HCT116 (cell line): ENCODE results near the gene PITPNC1. TPM values are rescaled to one million over a fixed set of nuclear protein-coding genes. Genes with fewer than 3 reads are reported as not detected.
A peak's percentile ranks its signal among the peaks of the same experiment; 100 is the strongest.

Experiments
- ATAC-seq: fragments of 200-7000 bp; cut with Tn5 transposase; 2 replicates; pipeline ENCODE4 v1.9.1; 2020; ENCODE audit warnings: mild to moderate bottlenecking, moderate library complexity
- Bru-seq: library from RNA; stranded (reverse); fragments of 400-500 nt; gene quantifications from one replicate; lab custom pipeline; 2021; lab: Mats Ljungman, UMichigan
- BruChase-seq, 2 experiments: library from RNA; stranded (reverse); fragments of 400-500 nt; gene quantifications; one replicate each; lab custom pipeline; 2021; lab: Mats Ljungman, UMichigan
- BruUV-seq: library from RNA; stranded (reverse); fragments of 400-500 nt; replicated peaks from 2 replicates; lab custom pipeline; 2021; lab: Mats Ljungman, UMichigan
- CTCF ChIA-PET: fragments of 300-600 bp; sonication (Branson Sonifier 250); formaldehyde crosslinking; loops from one replicate; lab custom pipeline; 2021; ENCODE audit warnings: antibody characterized with exemption; lab: Charles Lee
- POLR2A ChIA-PET: fragments of 300-600, 350-600 bp; sonication (Branson Sonifier 250); formaldehyde crosslinking; loops from one replicate; lab custom pipeline; 2021; ENCODE audit warnings: antibody characterized with exemption; lab: Charles Lee
- RAD21 ChIA-PET, 2 experiments: fragments of 300-600 bp; sonication (Branson Sonifier 250); formaldehyde crosslinking; loops; one replicate each; lab custom pipeline; 2023; ENCODE audit warnings: low total read pairs in 2 of 2; ENCODE audit not compliant: uncharacterized antibody in 2 of 2, unreplicated experiment in 2 of 2, low non-redundant PET in 1 of 2; lab: Charles Lee
- DNase-seq: peaks from one replicate; pipeline ENCODE4 v3.0.0-alpha.2; 2010; ENCODE audit warnings: low read depth, low spot score
- H2AFZ ChIP-seq: fragments of 200-600 bp; shearing (Covaris generic), sonication (generic); 2 replicates; pipeline ENCODE4 v1.6.1; 2017; ENCODE audit warnings: low read depth, mixed run types, mixed read lengths, antibody characterized with exemption, low read length; ENCODE audit not compliant: poor library complexity, severe bottlenecking
- H3K27ac ChIP-seq: 2 replicates; pipeline ENCODE4 v1.5.1; 2012; ENCODE audit warnings: low read depth, low read length
- H3K27me3 ChIP-seq: fragments of 200-600 bp; sonication (generic); 2 replicates; pipeline ENCODE4 v1.6.1; 2016; ENCODE audit warnings: mixed run types, low read length, mixed read lengths; ENCODE audit not compliant: insufficient read depth
- H3K36me3 ChIP-seq, 2 experiments: fragments of 200-500 bp in 1 of 2; fragments of 200-600 bp in 1 of 2; sonication (Bioruptor generic) in 1 of 2; sonication (generic) in 1 of 2; 2 replicates each; pipeline versions ENCODE4 v1.5.1 to v1.6.1; 2014 to 2016; ENCODE audit warnings: low read length in 2 of 2, inconsistent platforms in 1 of 2, mixed read lengths in 1 of 2, mixed run types in 1 of 2; ENCODE audit not compliant: insufficient read depth in 2 of 2, control insufficient read depth in 1 of 2
- H3K4me1 ChIP-seq, 2 experiments: fragments of 200-600 bp in 1 of 2; sonication (generic) in 1 of 2; 2 replicates each; pipeline versions ENCODE4 v1.5.1 to v1.6.1; 2012 to 2017; ENCODE audit warnings: low read length in 2 of 2, inconsistent platforms in 1 of 2, mild to moderate bottlenecking in 1 of 2, mixed read lengths in 1 of 2, mixed run types in 1 of 2, moderate library complexity in 1 of 2; ENCODE audit not compliant: insufficient read depth in 2 of 2, control insufficient read depth in 1 of 2
- H3K4me2 ChIP-seq: fragments of 200-600 bp; sonication (generic); 2 replicates; pipeline ENCODE4 v1.6.1; 2017; ENCODE audit warnings: mixed run types, low read length, mixed read lengths
- H3K4me3 ChIP-seq, 2 experiments: fragments of 200-600 bp in 1 of 2; sonication (generic) in 1 of 2; replicated peaks in 1 of 2; 2 replicates each; pipeline ENCODE4 v1.5.1; 2011 to 2016; ENCODE audit warnings: low read length in 2 of 2, control low read depth in 1 of 2, low read depth in 1 of 2, mild to moderate bottlenecking in 1 of 2, mixed read lengths in 1 of 2, mixed run types in 1 of 2
- H3K79me2 ChIP-seq: fragments of 200-600 bp; sonication (generic); 2 replicates; pipeline ENCODE4 v1.6.1; 2017; ENCODE audit warnings: mild to moderate bottlenecking, mixed run types, low read length, moderate library complexity, mixed read lengths; ENCODE audit not compliant: insufficient read depth
- H3K9ac ChIP-seq: fragments of 200-600 bp; sonication (generic); 2 replicates; pipeline ENCODE4 v1.6.1; 2016; ENCODE audit warnings: low read length, mixed read lengths
- H3K9me2 ChIP-seq: fragments of 200-600 bp; sonication (generic), shearing (Covaris generic); 2 replicates; pipeline ENCODE4 v1.6.1; 2017; ENCODE audit warnings: mixed run types, mild to moderate bottlenecking, moderate library complexity; ENCODE audit not compliant: insufficient read depth
- H3K9me3 ChIP-seq, 2 experiments: fragments of 200-500 bp in 1 of 2; fragments of 200-600 bp in 1 of 2; sonication (Bioruptor generic) in 1 of 2; sonication (generic) in 1 of 2; 2 replicates each; pipeline ENCODE4 v1.6.1; 2014 to 2017; ENCODE audit warnings: low read length in 2 of 2, mixed read lengths in 2 of 2, inconsistent platforms in 1 of 2, low read depth in 1 of 2, mild to moderate bottlenecking in 1 of 2, mixed run types in 1 of 2, moderate library complexity in 1 of 2; ENCODE audit not compliant: control insufficient read depth in 1 of 2, insufficient read depth in 1 of 2
- H4K20me1 ChIP-seq: fragments of 200-600 bp; sonication (generic), shearing (Covaris generic); 2 replicates; pipeline ENCODE4 v1.6.1; 2017; ENCODE audit warnings: mixed run types, mild to moderate bottlenecking, moderate library complexity; ENCODE audit not compliant: insufficient read depth
- CEBPB ChIP-seq: IDR thresholded peaks from 2 replicates; pipeline ENCODE4 v1.6.1; 2012; ENCODE audit warnings: low read depth
- FOSL1 ChIP-seq: IDR thresholded peaks from 2 replicates; pipeline ENCODE4 v1.6.1; 2012; ENCODE audit warnings: low read depth
- JUND ChIP-seq: IDR thresholded peaks from 2 replicates; pipeline ENCODE4 v1.6.1; 2012
- POLR2A ChIP-seq: IDR thresholded peaks from 2 replicates; pipeline ENCODE4 v1.7.0; 2011; ENCODE audit warnings: borderline replicate concordance; ENCODE audit not compliant: insufficient read depth, insufficient read length; ENCODE audit errors: extremely low read depth
- POLR2AphosphoS5 ChIP-seq: IDR thresholded peaks from 2 replicates; pipeline ENCODE4 v1.6.1; 2011; ENCODE audit warnings: mild to moderate bottlenecking, low read depth, low read length, moderate library complexity
- RAD21 ChIP-seq: IDR thresholded peaks from 2 replicates; pipeline ENCODE4 v1.6.1; 2012; ENCODE audit warnings: low read depth, mild to moderate bottlenecking
- SIN3A ChIP-seq: IDR thresholded peaks from 2 replicates; pipeline ENCODE4 v1.6.1; 2012; ENCODE audit warnings: low read depth
- SP1 ChIP-seq: IDR thresholded peaks from 2 replicates; pipeline ENCODE4 v1.6.1; 2012; ENCODE audit warnings: low read depth
- YY1 ChIP-seq: IDR thresholded peaks from 2 replicates; pipeline ENCODE4 v1.6.1; 2011; ENCODE audit warnings: low read length, low read depth, moderate library complexity, mild to moderate bottlenecking; ENCODE audit not compliant: insufficient replicate concordance; ENCODE audit errors: extremely low read depth
- ZFX ChIP-seq: fragments of 450-650 bp; IDR thresholded peaks from 2 replicates; pipeline ENCODE4 v1.6.1; 2017
- intact Hi-C: fragments of 100-400 bp; cut with micrococcal nuclease; formaldehyde crosslinking; loops from 2 replicates; pipeline ENCODE4 v1.10.0; 2022
- long read RNA-seq: library from polyadenylated mRNA; unstranded; transcript quantifications from one replicate; pipeline ENCODE4 v2.0.0, GENCODE V29; 2021; ENCODE audit not compliant: unreplicated experiment
- polyA plus RNA-seq: library from polyadenylated mRNA; unstranded; fragments of >200 nt; gene quantifications from 2 replicates; pipeline ENCODE4 v1.2.1, GENCODE V29; 2012; ENCODE audit warnings: missing spikeins
- total RNA-seq: library from RNA; stranded (reverse); gene quantifications from one replicate; pipeline ENCODE4 v1.2.1, GENCODE V29; 2021; ENCODE audit not compliant: unreplicated experiment
- TF ChIP-seq, protein P1 (sequence below): IDR thresholded peaks from 2 replicates; pipeline ENCODE4 v1.6.1; 2012; ENCODE audit warnings: low read depth
- TF ChIP-seq, protein P2 (sequence below): IDR thresholded peaks from 2 replicates; pipeline ENCODE4 v1.6.1; 2012

Gene PITPNC1
- 41.9 TPM for total RNA-seq
- polyA plus RNA-seq, result 41.1 and 57.8 TPM in 2 replicates
- percentile 85 among the genes with signal in this experiment for Bru-seq, nascent RNA
- percentile 70 among the genes with signal in this experiment for BruChase-seq, experiment 1, labeled RNA remaining after a 6-hour chase
- BruChase-seq, experiment 2, labeled RNA remaining after a 2-hour chase, result percentile 63 among the genes with signal in this experiment
- long read RNA-seq, partial matches to known transcripts, result 9 of 108 reads
- long read RNA-seq, other reads (novel, unspliced or antisense), result 99 of 108 reads

DNA sequence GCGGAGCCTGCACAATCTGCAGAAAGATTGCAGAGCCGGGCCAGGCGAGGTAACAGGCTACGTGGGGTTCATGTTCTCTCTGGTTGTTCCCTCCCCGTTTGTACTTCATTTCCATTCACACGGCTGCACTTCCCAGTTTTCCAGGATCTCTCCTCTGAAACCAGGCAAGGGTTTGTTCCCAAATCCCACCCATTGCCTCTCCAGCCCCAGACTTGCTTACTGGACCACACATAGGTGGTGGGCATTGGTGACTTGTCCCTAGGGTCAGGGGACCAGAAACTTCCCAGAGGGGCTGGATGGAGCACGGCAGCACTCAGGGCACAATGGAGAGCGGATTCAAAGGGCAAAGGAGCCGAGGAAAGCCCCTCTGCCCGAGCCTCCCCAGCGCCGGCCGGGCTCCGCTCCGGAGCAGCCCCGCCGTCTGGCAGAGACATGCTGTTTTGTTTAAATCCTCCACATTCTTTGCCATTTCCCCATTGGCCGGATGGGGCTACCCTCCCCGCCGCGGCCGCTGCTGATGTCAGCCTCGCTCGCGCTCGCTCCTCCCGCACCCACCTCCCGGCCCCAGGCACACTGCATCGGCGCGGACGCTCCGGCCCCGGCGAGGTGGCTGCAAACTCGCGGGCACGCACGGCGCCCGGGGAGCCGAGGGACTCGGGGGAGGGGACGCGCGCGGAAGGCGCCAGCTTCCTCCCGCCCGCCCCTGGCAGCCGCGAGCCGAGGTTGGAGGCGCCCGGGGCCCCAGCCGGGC is at the start of gene PITPNC1:
PITPNC1 (plus strand) TSS at position 545 of the 751 bp plus-strand sequence.
- Histone ChIP-seq H3K27ac (peak within 1 kb of the TSS; percentile 73), H2AFZ (peak within 1 kb of the TSS; percentile 59), H3K36me3 (no peaks in the 10 kb centered on the region), H3K27me3 (no peaks in the 10 kb centered on the region), H3K9me2 (no peaks in the 10 kb centered on the region), H4K20me1 (no peaks in the 10 kb centered on the region), H3K9me3 (no peaks in the 10 kb centered on the region), H3K4me1 (peaks cover 26 to 49% of the 10 kb centered on the region in 2 experiments), H3K4me3 (peak within 1 kb of the TSS; percentile 66 to 89), H3K79me2 (peaks cover 21% of the 10 kb centered on the region; the same call in 1 of the 2 replicates), H3K4me2 (peak within 1 kb of the TSS; percentile 97), H3K9ac (peak within 1 kb of the TSS; percentile 86)
- ChIA-PET RAD21 (interaction anchor here in 1 of 2 experiments (0.5 kb wide), 1 partner anchor 64 kb away, joined by 7 read pairs; no protein-coding TSS in a partner anchor), CTCF (interaction anchor here (1.0 to 4.7 kb wide), 7 partner anchors 17 to 313 kb away, joined by 4 to 41 read pairs (median 15); no protein-coding TSS in a partner anchor), POLR2A (interaction anchor here (0.9 to 1.9 kb wide), 2 partner anchors 12 to 93 kb away, joined by 3 to 6 read pairs; partner anchors contain the start of gene PSMD12)
- BruUV-seq, result no TSS peak
- ATAC-seq (peak; percentile 67), DNase-seq (peak; percentile 68)
- intact Hi-C loops, result loop anchor here (5.0 kb wide), 2 partner anchors 45 to 450 kb away; partner anchors contain the start of gene BPTF
- TF ChIP-seq POLR2AphosphoS5, result peak; percentile 83
- peak; percentile 91 for TF ChIP-seq SIN3A
- 0 out of 2 replicates have a peak, but pooled peaks have one; percentile 4 for TF ChIP-seq ZFX
- no peak for TF ChIP-seq CEBPB
- peak; percentile 29 for TF ChIP-seq YY1
- TF ChIP-seq FOSL1, result no peak
- TF ChIP-seq, protein P1, sequence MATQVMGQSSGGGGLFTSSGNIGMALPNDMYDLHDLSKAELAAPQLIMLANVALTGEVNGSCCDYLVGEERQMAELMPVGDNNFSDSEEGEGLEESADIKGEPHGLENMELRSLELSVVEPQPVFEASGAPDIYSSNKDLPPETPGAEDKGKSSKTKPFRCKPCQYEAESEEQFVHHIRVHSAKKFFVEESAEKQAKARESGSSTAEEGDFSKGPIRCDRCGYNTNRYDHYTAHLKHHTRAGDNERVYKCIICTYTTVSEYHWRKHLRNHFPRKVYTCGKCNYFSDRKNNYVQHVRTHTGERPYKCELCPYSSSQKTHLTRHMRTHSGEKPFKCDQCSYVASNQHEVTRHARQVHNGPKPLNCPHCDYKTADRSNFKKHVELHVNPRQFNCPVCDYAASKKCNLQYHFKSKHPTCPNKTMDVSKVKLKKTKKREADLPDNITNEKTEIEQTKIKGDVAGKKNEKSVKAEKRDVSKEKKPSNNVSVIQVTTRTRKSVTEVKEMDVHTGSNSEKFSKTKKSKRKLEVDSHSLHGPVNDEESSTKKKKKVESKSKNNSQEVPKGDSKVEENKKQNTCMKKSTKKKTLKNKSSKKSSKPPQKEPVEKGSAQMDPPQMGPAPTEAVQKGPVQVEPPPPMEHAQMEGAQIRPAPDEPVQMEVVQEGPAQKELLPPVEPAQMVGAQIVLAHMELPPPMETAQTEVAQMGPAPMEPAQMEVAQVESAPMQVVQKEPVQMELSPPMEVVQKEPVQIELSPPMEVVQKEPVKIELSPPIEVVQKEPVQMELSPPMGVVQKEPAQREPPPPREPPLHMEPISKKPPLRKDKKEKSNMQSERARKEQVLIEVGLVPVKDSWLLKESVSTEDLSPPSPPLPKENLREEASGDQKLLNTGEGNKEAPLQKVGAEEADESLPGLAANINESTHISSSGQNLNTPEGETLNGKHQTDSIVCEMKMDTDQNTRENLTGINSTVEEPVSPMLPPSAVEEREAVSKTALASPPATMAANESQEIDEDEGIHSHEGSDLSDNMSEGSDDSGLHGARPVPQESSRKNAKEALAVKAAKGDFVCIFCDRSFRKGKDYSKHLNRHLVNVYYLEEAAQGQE, result no peak
- TF ChIP-seq RAD21, result no peak
- no peak for TF ChIP-seq JUND
- TF ChIP-seq SP1, result no peak; the same call in 1 of the 2 replicates
- peak; percentile 55 for TF ChIP-seq POLR2A
- TF ChIP-seq, protein P2, sequence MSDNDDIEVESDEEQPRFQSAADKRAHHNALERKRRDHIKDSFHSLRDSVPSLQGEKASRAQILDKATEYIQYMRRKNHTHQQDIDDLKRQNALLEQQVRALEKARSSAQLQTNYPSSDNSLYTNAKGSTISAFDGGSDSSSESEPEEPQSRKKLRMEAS, result peak; percentile 86
